NCI-H748 (cell line): Measurements from ENCODE around the gene GABRB2.

ENCODE experiments used
- DNase-seq: peaks from one replicate; lab custom pipeline; 2025; ENCODE audit not compliant: unreplicated experiment; lab: John Stamatoyannopoulos, UW

The GABRB2 gene

DNA sequence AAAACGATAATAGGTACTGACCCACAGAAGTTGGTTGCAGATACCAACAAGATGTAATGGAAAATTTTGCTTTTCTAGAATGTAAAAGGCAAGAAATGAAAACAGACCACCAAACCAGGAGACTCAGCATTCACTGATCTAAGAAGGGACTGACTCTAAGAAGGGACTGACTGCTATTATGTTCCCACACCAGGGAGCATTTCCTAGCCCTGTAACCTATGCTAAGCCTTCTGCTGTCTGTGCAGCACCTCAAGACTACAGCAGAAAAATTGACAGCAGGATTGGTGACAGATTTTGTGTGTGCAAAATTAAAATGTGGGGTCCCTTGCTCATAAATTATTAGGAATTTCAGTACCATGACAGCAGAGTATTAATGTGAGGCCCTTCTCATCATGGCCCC, 154.8 kb downstream of the GABRB2 start:
- DNase-seq = no peak

DNA sequence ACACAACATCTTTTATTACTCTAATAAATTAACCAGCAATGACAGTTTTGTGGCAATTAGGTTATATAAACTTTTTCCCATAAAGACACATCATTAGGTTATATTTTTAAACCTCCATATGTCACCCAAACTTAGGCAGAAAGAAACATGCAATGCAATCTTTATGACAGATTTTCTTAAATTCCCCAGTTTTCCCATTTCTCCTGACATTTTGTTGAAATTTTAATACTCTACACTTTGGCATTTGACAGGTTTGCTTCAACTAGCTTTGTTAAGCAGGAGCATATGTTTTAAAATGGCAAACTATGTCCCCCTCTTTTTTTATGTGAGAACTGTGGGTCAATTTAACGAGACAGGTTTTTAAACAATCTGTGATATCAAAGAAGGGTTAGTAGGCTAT, 155.5 kb downstream of the GABRB2 start:
- DNase-seq = no peak

DNA sequence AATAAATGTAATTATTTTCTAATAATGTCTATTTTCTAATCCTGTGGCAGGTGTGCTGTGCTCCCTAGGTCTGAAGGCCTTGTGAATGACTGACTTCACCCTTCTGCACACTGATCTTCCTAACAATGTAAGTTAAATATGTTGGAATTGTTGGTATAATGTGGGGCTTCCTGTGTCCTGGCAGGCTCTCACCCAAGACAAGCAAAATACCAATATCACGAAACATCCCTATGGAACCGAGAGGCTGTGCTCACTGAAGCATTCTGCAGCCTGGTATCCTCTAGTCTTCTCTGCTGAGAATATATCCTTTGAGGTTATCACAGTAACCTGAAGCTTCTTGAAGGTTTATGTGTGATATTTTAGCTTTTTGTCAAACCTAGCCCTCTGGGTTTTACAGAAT, 159.4 kb downstream of the GABRB2 start:
- DNase-seq = no peak

DNA sequence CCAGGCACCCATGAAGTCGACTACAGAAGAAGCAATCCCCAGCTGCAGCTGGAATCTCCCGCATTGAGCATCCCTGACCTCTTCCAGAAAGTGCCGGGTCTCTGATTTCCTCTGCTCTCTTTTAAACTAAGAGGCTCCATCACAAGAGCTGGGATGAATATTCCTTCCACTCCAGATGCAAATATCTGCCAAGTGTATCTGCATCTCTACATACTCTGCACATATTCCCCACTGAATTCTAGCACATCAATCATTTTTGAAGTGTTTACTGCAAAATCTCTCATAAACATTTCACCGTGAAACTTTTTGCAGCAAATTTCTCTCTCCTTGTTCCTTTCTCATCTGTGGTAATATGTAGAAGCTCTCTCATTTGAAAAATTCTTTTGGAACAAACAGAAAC, 161.5 kb downstream of the GABRB2 start:
- no peak for DNase-seq

DNA sequence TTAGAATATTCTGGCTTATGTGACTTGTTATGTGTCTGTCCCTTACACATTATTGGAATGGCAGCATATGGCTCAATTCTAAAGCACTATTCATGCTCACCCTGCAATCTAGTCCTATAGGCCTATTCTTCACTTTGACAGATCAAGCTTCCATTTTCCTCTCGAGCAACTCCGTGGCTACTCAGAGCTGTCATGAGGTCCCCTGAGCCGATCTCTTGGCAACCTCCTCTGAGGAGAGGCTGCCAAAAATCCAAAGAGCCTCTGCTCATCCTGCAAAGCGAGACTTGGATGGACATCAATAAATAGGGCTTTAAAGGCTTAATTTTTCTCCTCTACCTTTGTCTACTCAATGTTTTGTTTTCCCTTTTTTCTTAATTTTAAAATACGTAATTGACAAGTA, 163.8 kb downstream of the GABRB2 start:
- no peak for DNase-seq

DNA sequence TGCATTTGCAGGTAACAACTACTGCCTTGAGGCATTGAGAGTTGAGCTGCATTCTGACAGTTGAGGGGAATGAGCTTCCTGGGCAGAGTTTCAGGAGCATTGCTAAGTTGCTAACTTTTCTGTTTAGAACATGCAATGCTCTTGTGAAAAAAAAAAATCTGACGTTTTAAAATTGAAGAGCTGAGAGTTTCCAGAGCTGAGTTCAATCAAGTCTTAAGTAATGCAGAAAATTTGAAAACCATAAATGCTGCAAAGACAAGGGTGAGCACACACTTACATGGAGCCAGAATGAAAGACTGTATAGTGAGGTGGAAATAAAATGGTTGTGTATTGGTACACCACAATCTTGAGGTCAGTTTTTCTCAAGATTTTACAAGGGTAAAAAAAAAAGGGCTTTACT, 166.0 kb downstream of the GABRB2 start:
- DNase-seq = no peak

DNA sequence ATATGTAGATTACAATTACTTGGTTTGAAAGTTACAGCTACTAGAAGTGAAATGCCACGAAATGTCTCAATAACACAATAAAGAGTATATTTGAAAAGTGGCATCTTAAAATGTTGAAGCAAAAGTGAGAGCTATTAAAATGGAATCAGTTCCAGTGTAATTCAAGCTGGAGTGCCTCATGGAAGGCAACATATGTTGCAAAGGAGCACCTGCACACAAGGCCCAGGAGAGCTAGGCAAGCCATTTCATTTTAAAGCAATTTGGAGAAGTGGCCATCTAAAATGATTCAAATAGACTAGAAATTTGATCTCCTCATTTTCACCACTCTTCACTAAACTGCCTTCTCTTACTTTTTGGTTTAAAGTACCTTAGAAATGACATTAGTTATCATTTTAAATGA, 167.8 kb downstream of the GABRB2 start:
- DNase-seq = no peak

DNA sequence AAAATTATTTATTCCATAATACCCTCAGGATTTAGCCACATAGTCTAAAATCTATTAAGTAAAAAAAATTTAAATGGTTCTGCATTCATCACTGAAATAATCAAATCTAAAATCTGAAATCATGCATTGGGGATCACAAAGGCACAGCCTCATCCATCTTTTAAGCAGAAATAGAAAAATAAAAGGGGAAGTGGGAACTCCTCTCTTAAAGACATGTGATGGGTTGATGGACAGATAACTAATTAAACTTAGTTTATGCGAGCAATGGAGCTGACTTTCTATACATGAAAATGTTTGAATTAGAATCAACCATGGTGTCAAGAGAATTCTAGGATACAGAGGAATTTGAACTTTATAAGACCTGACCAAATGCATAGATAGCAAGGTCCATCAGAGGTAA, 170.5 kb downstream of the GABRB2 start:
- DNase-seq = no peak

DNA sequence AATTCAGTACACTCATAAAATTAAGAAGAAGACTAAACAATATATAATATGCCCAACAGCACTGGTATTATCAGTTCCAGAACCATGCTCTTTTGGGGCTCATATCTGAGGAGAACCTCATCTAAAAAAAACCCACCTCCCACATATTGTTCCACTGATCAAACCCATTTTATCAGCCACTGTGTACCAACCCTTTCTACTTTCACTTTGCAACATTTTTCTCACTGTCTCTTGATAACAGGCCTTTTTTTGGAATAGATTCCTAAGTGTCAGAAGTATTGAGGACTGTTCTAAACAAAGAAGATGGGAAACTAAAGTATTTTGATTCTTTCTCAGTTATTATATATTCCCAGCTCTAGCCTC, 173.2 kb downstream of the GABRB2 start:
- DNase-seq = no peak

DNA sequence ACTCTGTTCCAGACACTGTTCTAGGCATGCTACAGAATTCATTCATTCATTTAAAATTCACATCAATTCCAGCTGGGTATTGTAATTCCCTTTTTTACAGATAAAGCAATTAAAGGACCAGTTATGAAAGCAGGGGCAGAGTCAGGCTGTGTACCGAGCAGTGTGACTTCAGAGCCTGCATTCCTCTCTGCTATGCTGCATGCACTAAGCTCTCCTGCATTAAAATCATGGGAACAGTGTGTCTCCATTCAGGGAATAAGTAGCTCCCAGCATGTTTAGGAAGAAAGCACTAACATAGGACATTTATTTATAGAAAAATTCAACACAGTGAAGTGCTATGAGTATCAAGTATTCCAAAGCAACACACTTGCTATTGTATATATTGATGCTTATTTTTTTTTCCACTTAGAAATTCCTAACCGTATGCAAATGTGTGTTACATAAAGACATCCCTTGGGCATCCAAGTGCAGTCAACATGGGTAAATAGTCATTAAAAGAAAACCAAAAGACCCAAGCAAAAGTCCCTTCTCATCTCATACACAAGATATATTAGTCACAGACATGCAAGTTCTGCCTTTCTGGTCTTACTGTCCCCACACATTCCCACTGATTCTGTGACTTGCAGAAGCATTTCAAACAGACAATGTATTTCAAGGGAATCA, 173.7 kb downstream of the GABRB2 start:
- no peak for DNase-seq

DNA sequence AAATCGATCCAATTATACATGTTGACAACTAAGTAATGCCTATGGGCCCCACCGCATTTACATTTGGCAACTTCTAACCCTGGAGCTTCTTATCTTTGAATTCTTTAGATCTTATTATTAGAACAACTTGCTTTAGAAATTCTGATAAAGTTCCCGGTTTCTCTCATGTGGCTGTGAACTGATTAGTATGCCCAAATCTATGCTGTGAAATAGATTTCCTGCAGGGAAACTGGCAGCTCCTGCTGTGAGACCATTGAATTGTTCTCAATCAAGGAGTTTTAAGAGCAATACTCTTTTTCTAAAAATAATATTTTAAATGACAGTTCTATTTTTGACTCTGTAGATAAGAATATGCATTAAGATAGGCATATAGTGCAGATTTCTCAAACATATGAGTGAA, 177.5 kb downstream of the GABRB2 start:
- no peak for DNase-seq

DNA sequence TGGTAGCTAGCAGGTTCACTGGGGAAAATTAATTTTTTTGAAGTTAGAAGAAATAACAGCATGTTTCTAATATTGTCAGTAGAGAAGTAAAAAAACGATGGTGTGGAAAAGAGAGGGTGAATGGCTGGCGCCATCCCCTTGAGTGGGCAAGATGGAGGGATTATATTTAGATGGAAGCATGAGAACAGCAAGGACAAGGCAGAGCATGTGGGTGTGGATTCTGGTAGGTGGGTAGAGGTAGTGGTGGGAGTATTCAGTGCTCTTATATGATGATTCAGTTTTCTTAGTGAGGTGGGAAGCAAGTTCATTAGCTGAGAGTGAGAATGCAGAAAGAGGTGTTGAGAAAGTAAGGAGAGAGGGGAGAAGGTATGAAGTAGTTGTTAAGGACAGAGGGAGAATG, 188.1 kb downstream of the GABRB2 start:
- DNase-seq = no peak

DNA sequence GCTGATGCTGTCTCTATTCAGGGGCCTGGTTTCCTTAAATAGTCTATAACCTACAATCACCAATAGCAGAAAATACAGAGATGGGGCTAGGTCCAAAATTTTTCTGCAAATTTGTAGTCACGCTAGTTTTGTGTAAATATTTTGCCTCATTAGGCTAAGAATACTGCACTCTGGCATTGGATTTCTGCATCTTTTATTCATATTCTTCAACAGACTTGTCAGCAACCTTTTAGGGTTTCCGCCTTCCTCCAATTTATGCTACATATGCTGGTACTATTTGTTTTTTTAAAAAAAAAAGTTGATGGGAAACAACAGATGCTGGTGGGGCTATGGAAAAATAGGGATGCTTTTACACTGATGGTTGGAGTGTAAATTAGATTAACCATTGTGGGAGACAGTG, 202.3 kb downstream of the GABRB2 start:
- no peak for DNase-seq

DNA sequence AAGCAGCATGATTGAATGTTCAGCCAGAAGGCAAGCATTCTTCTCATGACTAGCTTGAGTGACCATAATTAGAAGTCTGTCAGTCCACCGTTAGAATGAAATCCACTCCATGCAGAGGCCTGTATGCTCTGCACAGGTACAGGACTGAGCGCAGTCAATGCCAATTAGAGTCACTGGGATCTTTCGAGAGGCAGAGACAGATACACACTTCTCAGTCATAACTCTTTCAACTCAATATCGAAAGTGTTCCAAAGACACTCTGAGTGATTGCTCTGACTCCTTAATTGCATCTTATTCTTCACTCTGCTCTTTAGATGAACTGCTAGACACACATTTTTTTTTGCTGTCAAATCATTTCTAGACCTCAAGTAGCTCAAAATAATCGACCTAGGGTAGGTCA, 203.6 kb downstream of the GABRB2 start:
- DNase-seq = no peak

DNA sequence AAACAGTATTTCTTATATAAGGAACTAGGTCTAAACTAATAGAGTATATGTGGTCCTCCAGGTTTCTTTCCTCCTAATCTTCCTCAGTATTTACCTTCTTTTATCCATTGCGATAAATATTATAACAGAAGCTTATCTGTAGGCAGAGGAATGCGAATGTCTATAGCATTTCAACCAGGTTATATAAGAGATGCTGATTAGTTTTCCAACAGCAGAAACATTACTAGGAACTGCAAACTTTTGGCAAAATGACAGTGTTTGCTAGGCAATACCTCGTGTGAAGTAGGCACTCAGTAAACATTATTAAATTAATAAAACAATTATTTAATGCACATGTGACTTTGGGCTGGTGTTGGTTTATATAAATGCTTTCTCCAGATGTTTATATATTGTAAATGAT, 206.5 kb downstream of the GABRB2 start:
- no peak for DNase-seq

DNA sequence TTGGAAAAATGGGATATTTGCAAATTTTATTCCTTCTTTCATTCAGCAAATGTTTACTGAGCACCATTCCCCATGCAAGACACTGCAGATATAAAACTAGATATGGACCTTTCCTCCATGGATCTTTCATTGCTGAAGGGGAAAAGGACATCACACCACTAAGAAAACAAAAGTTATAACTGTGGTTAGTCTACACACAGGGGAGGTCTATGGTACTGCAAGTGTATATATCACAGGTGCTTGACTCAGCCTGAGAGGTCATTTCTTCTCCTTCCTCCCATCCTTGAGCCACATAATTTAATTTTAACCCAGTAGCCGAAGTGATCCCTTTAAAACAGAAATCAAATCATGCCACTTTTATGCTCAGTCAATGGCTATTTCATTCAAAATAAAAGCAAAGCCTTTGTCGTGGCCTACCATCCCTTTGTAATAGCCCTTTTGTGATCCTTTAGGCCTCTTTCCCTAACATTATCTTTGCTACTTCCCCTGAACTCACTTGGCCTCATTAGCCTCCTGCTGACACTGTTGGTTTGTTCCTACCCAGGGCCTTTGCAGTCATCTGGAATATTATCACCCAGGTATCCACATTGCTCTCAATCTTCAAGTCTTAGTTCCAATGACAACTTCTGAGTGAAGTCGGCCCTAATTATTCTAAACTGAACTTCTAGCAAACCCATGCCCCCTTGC, 213.2 kb downstream of the GABRB2 start:
- DNase-seq = no peak

DNA sequence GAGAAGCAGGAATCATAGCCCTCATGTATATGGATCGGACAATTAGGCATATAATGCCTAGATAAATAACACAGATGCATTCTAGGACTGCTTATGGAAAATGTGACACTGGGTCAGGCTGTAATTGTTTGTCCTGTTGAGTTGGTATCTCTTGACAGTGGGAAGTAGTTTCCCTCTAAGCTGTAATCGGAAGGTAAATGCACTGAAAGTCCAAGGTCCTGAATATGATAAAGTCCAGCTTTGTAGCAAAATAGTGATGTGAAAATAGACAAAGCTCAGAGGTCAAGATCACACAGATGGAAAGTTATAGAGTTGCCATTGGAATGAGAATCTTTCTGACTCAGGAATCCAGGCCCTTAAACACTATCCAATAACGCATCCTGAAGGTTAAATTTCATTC, 214.2 kb downstream of the GABRB2 start:
- no peak for DNase-seq

DNA sequence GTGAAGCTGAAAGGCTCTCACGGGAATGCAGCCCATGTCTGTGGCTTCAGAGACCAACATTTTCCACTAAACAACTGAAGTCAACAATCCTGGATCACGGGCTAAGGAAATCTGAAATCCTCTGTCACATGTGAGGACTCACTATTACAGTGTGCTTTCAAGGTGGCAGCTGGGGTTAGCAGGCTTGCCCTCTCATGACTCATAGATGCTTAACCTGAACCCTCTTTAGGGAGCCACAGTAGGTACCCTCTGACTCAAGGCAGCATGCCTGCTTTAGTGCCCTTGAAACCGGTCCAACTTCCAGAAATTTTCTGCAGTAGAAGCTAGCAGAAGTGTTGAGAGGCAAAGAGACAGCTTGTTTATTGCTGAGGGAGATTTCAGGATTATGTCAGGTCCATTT, 232.5 kb downstream of the GABRB2 start:
- DNase-seq = no peak

DNA sequence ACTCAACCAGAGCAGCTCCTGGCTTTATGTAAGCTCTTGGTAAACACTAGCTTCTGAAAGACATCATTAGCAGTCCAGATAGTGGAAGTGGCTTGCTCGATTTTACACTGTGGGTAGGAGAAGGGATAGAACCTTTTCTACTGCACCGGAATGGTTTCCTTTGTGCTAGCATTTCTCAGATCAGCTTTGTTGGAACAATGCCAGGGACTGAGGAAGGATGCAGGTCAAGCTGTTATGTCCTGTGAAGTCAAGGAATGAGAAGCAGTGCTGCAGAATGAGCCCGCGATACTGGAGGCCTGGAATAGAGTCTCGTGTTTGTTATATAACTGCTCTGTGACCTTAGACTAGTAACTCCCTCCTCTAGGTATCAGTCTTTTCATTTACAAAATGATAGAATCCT, 233.6 kb downstream of the GABRB2 start:
- no peak for DNase-seq

DNA sequence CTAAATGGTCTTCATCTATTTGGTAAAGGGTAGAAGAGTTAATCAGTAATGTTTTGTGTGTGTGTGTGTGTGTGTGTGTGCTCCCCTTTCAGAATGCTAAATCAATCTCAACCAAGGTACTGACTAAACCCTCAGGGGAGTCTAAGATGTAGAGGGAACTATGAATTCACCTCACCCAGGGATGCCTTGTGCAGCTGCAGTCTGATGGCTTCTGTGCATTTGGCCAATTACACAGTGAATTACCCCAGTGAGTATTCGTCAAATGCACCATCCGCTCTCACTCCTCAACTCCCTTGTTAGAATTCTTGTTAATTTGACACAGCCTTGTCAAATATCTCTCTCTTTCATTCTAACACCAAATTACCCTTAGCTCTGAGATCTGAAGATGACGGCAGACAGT, 234.6 kb downstream of the GABRB2 start:
- no peak for DNase-seq

DNA sequence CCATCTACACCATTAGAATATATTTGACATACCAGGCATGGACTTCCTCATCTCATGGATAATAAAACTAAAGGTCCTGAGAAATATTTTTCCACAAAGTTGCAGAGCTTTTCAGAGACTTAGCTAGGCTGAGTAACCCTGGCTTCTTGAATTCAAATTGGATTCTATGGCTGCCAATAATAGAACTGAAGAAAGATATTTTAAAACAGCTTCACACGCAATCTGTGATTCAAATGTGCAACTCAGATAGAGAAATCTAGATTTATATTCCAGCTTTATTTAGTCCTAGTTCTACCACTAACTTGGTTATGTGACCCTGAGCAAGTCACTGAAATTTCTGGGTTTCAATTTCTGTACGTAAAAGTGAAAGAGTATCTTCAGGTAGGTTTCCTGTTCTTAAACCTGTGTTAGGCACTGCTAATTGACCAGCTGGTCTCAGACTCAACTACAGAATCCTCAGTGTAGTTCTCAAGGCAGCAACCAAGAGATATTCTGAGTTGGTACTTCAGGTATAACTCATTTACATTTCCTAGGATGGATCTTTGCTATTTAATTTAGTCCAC, 235.3 kb downstream of the GABRB2 start:
- DNase-seq = no peak

DNA sequence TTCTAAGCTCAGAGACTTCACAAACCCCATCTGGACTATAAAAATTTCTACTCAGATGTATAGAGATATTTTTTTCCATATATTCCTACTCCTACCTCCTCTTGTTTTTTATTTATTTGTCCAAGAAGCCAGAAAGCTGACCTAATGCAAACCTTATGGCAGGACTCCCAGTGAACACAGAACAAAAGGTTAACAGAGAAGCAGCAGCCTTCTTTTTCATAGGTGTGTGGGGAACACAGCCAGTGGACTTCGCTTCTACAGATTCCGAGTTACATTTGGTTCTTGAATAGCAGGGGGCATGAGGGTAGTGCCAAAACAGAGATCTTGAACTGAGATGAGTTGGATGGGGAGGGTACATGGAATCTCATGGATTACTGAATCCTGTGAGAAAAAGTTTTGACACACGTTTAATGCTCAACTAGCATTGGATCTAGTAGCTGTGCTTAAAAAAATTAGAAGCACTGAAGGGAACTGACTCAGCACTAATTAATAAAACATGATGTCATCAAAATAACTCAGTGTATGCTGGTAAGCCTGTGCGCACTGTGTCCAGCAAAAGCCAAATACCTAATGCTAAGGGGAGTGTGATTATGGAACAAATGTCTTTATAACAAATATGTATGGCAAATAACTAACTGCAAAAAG, 240.1 kb downstream of the GABRB2 start:
- DNase-seq = no peak
